NCI-H128 (cell line): ENCODE measurements around the gene C22orf23.

Source experiments
- DNase-seq: peaks from one replicate; lab custom pipeline; 2025; ENCODE audit not compliant: unreplicated experiment; lab: John Stamatoyannopoulos, UW

Gene C22orf23

DNA sequence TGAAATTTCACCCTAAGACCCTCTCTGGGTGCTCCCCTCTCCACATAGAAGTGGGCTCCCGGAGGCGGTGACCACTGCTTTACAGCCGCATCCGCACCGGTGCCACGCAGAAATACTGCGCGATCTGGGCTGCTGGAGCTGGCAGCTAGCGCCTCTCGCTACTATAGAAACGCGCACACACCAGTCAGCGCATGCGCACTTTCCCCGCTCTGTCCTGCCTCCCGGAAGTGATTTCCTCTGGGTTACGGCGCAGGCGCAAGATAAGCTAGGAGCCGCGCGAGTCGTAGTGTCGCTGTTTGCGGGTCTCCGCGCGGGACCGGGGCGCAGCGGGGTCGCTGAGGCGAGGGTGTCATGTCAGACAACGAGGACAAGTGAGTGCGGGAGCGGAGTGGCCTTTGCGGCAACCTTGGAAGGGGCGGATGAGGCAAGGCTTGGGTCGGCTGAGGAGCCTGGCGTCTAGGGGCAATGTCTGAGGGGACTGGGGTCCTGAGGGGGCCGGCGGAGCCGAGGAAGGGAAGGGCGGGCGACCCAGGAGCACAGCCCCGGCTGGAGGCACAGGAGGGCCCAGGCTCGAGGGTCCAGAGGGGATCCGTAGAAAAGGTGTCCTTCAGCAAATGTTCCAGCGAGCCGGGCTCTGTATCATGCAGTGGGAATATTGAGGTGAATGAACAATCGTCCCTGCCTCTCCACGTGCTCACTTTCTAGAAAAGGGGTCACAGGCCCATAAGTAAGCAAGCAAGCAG is at the start of gene C22orf23, which contains the start of gene POLR2F:
C22orf23 (minus strand) TSS at position 165 of the 743 bp plus-strand sequence. CDS start 452 bp downstream, outside the sequence.
POLR2F (plus strand) TSS at position 263 of the 743 bp plus-strand sequence; CDS start at position 352, 89 bp downstream.
- DNase-seq: peak; percentile 91

DNA sequence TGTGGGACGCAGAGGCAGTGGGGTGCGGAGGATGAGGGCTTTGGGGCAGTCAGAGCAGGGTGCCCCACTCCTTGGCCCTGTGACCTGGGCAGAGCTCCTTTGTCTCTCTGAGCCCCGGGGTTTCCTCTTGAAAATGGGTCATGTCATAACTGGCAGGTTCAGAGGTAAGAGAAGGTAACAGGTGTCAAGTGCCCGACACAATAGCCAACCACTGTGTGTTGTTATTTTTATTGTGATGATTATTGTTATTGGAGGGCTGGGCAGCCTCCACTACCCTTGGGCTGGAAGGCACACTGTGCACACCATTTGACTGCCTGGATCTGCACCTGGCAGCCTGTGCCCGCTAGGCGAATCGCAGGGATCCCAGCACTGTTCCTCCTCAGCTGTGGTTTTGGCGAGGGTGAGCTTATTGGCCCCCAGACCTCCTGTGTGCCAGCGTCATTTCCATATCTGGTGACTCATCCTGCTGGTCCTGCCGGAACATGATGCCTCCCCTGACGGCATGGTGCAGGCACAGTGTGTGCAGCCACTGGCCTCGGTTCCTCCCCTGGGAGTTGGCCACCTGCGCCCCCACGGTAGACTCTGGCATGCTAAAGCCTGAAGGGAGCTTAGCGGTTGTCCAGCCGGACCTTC is 46.4 kb upstream of the C22orf23 start:
- DNase-seq: no peak

GRCh38 chr22:37999236-37999635 is 45.8 kb upstream of the C22orf23 start:
- DNase-seq: no peak

DNA sequence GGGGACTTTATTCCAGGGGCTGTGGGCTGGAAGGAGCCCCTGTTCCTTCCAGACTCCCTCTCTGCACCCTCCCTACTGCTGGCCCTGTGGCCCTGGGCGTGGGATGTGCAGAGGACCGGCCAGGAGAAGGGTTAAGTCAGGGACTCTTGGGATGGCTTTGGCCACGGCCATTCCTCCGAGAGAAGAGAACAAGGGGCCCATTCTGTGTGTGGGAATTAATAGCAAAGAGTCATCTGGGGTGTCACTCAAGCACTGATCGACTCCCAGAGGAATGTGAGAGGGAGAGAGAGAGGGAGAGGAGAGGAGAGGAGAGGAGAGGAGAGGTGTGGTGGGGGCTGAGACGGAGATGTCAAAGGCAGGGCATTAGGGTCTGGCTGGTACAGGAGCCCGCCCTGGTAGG is 45.1 kb upstream of the C22orf23 start:
- DNase-seq: no peak

- DNase-seq: no peak
Measured at GRCh38 chr22:37996515-37997246, 43.3 kb upstream of the C22orf23 start.

GRCh38 chr22:37996079-37996478 is 42.7 kb upstream of the C22orf23 start:
- DNase-seq: no peak

- DNase-seq: no peak
Measured at GRCh38 chr22:37995460-37995859, 42.1 kb upstream of the C22orf23 start.

- DNase-seq: no peak
Measured at GRCh38 chr22:37994982-37995381, 41.6 kb upstream of the C22orf23 start.

- no peak for DNase-seq
Measured at GRCh38 chr22:37994049-37994448, 40.6 kb upstream of the C22orf23 start.

- DNase-seq: no peak
Measured at GRCh38 chr22:37991731-37992442, 38.5 kb upstream of the C22orf23 start.

DNA sequence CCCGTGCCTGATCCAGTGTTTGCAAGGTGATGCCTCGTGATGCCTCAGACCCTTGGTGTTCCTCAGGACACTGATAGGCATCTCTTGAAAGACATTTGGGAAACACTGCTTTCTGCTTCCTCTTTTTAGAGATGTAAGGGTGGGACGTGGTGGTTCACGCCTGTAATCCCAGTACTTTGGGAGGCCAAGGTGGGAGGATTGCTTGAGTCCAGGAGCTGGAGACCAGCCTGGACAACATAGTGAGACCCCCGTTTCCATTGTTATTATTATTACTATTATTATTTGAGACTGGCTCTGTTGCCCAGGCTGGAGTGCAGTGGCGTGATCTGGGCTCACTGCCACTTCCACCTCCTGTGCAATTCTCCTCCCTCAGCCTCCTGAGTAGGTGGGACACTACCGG is 37.5 kb upstream of the C22orf23 start:
- no peak for DNase-seq

- no peak for DNase-seq
Measured at GRCh38 chr22:37990301-37990700, 36.9 kb upstream of the C22orf23 start.

- DNase-seq: no peak
Measured at GRCh38 chr22:37989146-37990045, 36.0 kb upstream of the C22orf23 start.

DNA sequence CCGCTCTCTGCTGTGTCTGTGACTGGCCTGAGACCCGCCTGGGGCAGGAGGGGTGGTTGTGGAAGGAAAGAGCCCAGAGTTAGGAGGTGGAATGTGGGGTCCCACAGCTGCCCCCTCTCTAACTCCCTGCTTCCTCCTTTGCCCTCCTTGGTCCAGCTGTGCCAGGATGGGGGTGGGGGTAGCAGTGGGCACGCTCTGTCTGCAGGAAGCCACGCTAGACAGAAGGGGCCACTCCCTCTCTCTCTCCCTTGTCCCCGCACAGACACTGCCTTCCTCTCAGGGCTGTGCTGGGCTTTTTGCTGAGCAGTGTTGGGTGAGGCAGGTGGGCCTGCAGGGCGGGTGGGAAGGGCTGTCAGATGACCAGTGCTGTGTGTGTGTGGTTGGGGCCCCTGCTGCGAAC is 33.0 kb upstream of the C22orf23 start:
- DNase-seq: no peak

GRCh38 chr22:37985751-37986281 is 32.4 kb upstream of the C22orf23 start:
- no peak for DNase-seq

DNA sequence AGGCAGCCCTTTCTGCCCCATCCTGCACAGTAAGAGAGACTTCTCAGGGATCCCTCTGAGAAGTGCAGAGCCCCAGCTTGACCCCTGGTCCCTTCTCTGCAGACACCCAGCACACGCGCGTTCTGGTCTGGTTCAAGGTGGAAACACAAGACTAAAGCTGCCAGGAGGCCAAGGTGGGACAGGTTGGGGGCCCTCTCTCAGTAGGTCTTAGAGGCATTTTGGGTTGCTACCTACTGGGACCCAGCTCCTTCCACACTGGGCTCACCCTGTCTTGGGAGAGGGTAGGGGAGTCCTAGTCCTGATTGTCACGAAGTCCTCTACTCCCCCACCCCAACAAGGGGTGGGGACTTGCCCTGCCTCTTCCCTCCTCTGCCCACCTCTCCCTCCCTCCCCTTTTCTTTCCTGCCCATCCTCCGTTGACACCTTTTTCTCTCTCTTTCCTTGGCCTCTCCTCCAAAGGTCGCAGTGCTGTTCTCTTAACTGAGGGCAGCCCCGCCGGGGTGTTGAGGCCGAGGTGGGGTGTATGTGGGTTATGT is 31.7 kb upstream of the C22orf23 start:
- DNase-seq: no peak

GRCh38 chr22:37983860-37984791 is 30.7 kb upstream of the C22orf23 start, which contains the start of gene SOX10:
Gene SOX10, minus strand, starts transcription at chr22:37984555. Its CDS starts 771 bp downstream, at chr22:37983784.
- DNase-seq: no peak
